ENCODE data around the gene ZFAND3. TPM values are rescaled to one million over a fixed set of nuclear protein-coding genes. Genes with fewer than 3 reads are reported as not detected.

ZFAND3 gene
- total RNA-seq, 6 experiments from 2014 or later: 75.2 to 93.2 (median 87.0) TPM

DNA sequence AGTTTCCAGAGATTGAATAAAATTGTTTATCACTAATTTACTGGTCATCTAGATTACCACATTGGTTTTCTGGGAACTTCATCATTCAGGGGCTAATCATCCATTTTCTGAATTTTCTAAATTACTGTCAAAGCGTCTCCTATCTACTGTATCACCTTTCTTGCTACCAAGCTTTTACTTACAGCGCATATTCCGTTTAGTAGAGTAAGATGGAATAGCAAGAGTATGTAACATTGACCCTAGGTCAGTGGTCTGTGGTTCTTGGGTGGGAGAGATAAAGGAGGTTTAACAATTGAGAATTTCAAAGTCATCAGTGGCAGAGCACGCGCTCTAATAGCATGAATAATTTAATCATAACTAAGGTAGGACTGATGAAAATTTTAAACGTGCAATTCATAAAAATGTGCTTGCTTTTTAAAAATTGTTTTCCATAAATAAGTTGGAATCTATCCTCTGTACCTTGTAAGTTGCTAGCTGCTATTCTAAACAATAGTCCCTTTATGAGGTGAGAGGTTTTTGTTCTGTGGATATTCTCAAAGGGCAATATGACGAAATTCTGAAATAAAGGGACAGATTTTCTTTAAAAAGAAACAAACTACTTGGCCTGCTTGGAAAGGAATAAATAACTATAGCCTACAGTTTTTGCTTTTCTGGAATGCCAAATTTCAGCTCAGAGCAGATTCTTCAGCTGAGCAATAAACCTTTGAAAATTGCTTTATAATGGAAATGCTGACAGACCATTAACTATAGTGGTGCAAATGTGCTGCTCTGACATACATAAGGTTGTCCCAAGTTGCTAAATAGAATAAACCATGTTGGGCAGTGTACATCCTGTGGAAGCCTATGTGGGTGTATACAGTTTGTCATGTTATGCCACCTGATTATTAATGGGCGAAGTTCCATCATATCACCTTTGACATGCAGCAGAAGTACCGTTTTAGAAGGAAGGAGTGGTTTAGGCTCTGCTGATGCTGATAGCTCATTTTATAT is 84.1 kb downstream of the ZFAND3 start:
- peaks cover 41% of the 10 kb centered on the region for H3K4me1 Mint-ChIP-seq (ENCODE audit: low read depth)
- TF ChIP-seq, protein P1, sequence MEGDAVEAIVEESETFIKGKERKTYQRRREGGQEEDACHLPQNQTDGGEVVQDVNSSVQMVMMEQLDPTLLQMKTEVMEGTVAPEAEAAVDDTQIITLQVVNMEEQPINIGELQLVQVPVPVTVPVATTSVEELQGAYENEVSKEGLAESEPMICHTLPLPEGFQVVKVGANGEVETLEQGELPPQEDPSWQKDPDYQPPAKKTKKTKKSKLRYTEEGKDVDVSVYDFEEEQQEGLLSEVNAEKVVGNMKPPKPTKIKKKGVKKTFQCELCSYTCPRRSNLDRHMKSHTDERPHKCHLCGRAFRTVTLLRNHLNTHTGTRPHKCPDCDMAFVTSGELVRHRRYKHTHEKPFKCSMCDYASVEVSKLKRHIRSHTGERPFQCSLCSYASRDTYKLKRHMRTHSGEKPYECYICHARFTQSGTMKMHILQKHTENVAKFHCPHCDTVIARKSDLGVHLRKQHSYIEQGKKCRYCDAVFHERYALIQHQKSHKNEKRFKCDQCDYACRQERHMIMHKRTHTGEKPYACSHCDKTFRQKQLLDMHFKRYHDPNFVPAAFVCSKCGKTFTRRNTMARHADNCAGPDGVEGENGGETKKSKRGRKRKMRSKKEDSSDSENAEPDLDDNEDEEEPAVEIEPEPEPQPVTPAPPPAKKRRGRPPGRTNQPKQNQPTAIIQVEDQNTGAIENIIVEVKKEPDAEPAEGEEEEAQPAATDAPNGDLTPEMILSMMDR (IDR thresholded peaks at IDR 0.05): no peak

DNA sequence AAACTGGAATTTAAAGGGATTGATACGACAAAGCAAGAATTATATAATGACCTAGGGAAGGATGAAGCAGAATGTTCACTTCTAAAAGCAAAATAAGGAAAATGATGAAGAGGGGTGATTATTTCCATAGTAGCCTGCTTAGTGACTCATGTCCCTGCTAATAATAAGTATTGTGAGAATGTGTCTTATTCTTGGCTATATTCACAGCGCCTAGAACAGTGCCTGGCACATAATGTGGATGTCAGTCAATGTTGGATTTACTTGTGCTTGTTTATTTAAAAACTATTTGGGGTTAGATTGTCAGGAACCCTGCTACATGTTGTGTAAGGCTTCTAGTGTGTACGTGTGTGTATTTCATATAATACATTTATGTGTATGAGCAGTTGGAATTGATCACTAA is 85.1 kb downstream of the ZFAND3 start:
- Mint-ChIP-seq H3K4me1 (ENCODE audit: low read depth) (peaks cover 50% of the 10 kb centered on the region), H3K27ac (no peak overlapping the region), H3K27me3 (ENCODE audit: insufficient read depth) (no peaks in the 10 kb centered on the region; the same call in 1 of the 2 replicates), H3K36me3 (ENCODE audit: low read depth) (no peaks in the 10 kb centered on the region), H3K4me3 (no peak overlapping the region), H3K9me3 (no peaks in the 10 kb centered on the region)
- DNase-seq: no peak
- TF ChIP-seq, protein P1 (IDR thresholded peaks at IDR 0.05): no peak

More for the DNA sequence above, 84.1 kb downstream of the ZFAND3 start:
- Mint-ChIP-seq H3K27ac (no peak overlapping the region), H3K27me3 (ENCODE audit: insufficient read depth) (no peaks in the 10 kb centered on the region; the same call in 1 of the 2 replicates), H3K9me3 (no peaks in the 10 kb centered on the region), H3K36me3 (ENCODE audit: low read depth) (no peaks in the 10 kb centered on the region), H3K4me3 (no peak overlapping the region)
- no peak for DNase-seq

DNA sequence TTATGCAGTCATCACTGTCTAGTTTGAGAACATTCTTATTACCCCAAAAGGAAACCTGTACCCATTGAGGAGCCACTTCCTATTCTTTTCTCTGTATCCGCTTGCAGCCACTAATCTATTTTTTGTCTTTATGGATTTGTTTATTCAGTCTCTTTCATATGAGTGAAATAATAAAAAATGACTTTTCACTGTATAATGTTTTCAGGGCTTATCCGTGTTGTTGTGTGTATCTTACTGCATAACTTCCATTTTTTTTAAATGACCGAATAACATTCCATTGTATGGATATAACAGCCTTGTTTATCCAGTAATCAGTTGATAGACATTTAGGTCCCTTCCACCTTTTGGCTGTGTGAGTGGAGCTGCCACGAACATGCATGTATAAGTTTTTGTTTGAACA is 86.6 kb downstream of the ZFAND3 start:
- Mint-ChIP-seq H3K9me3 (no peaks in the 10 kb centered on the region), H3K4me3 (no peak overlapping the region), H3K27ac (peak overlapping the region; percentile 9; the same call in 1 of the 2 replicates), H3K27me3 (ENCODE audit: insufficient read depth) (no peaks in the 10 kb centered on the region; the same call in 1 of the 2 replicates), H3K36me3 (ENCODE audit: low read depth) (no peaks in the 10 kb centered on the region), H3K4me1 (ENCODE audit: low read depth) (peaks cover 62% of the 10 kb centered on the region)
- TF ChIP-seq, protein P1 (IDR thresholded peaks at IDR 0.05): no peak
- DNase-seq: no peak

DNA sequence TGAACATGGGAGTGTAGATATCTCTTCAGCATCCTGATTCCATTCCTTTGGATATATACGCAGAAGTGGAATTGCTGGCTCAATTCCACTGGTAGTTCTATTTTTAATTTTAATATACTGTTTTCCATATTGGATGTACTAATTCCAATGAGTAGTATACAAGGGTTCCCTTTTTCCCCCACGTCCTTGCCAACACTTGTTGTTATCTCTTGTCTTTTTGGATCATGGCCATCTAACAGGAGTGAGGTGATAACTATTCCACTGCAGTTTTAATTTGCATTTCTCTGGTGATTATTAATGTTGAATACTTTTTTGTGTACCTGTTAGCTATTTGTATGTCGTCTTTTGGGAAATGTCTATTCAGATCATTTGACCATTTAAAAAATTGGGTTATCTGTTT is 91.5 kb downstream of the ZFAND3 start:
- Mint-ChIP-seq H3K27ac (no peak overlapping the region), H3K4me3 (no peak overlapping the region), H3K4me1 (ENCODE audit: low read depth) (peaks cover 74% of the 10 kb centered on the region), H3K27me3 (ENCODE audit: insufficient read depth) (no peaks in the 10 kb centered on the region), H3K9me3 (no peaks in the 10 kb centered on the region), H3K36me3 (ENCODE audit: low read depth) (no peaks in the 10 kb centered on the region)
- TF ChIP-seq, protein P1 (IDR thresholded peaks at IDR 0.05): no peak
- no peak for DNase-seq

DNA sequence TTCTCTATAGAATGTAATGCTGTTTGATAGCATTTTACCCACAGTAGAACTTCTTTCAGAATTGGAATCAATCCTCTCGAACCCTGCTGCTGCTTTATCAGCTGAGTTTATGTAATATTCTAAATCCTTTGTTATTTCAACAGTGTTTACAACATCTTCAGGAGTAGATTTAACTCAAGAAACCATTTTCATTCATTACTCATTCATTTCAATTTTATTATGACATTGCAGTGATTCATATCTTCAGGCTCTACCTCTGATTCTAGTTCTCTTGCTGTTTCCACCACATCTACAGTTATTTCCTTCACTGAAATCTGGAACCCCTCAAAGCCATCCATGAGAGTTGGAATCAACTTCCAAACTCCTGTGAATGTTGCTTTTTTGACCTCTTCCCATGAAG is 93.7 kb downstream of the ZFAND3 start:
- Mint-ChIP-seq H3K36me3 (ENCODE audit: low read depth) (no peaks in the 10 kb centered on the region), H3K4me3 (no peak overlapping the region), H3K27ac (peak overlapping the region; percentile 28; the same call in 1 of the 2 replicates), H3K4me1 (ENCODE audit: low read depth) (peaks cover 74% of the 10 kb centered on the region), H3K27me3 (ENCODE audit: insufficient read depth) (no peaks in the 10 kb centered on the region), H3K9me3 (no peaks in the 10 kb centered on the region)
- TF ChIP-seq, protein P1 (IDR thresholded peaks at IDR 0.05): no peak
- DNase-seq: peak; percentile 8
